Stomach (tissue), 4 donors: ENCODE results near the gene CTIF.

Source experiments
- EP300 ChIP-seq: sonication (generic); formaldehyde crosslinking; IDR thresholded peaks from one replicate; pipeline ENCODE4 v1.6.1; 2017; ENCODE audit warnings: antibody characterized with exemption
- POLR2A ChIP-seq, 4 donors: fragments of 450-650 bp; IDR thresholded peaks; one replicate each; pipeline ENCODE4 v1.6.1; 2016; ENCODE audit warnings: antibody characterized with exemption in 4 of 4, control low read depth in 2 of 4, mild to moderate bottlenecking in 1 of 4, moderate library complexity in 1 of 4
- POLR2AphosphoS5 ChIP-seq, 3 donors: sonication (generic); formaldehyde crosslinking; IDR thresholded peaks; one replicate each; pipeline ENCODE4 v1.6.1; 2016; ENCODE audit warnings: antibody characterized with exemption in 3 of 3
- TF ChIP-seq, protein P1 (sequence below), 7 experiments: fragments of 450-650 bp in 4 of 7; fragments of 200-600 bp in 3 of 7; sonication (generic) in 3 of 7; IDR thresholded peaks; one replicate each; pipeline ENCODE4 v1.5.1; 2016 to 2019; ENCODE audit warnings: antibody characterized with exemption in 7 of 7, control low read depth in 2 of 7, mild to moderate bottlenecking in 1 of 7

DNA sequence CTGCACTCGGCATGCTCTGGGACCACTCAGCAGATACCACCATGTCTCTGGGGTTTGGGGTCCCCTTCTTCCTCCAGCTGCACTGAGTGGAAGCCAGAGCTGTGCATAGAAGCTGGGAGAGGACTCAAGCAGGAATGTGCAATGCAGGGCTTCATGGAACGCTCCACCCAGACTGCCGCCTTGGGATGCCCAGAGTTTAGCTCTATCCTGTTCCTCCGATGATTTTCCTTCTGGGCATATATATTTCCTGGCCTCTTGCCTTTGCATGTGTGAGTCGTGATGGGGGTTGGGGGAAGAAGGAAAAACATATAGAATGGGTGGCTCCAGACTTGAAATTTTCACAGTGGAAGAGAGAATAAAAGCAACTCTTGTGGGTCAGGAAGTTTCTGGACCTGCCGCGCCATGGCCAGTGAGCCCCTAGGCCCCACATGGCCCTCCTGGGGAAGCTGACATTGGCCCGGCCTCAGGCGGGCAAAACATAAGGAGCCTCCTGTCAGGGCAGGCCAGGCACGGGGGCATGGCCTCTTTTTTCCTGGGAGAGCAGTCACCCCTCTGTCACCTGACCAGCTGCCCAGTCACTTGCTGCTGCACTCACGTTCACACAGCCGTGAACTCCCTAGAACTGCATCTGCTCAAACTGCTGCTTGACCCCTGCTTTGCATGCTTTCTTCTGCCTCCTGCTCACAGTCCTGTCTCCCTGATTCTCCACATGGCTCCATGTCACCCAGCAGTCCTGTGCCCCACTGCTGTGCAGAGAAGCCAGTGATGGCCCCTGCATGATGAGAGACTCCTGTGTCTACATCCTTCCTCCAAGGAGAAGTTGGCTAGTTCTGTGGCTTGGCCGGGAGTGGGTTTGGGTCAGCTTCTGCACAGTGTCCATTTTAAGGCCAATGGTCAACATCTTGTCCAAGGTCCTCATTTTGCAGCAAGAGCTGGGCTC is 197.8 kb downstream of the CTIF start:
- TF ChIP-seq, protein P1, sequence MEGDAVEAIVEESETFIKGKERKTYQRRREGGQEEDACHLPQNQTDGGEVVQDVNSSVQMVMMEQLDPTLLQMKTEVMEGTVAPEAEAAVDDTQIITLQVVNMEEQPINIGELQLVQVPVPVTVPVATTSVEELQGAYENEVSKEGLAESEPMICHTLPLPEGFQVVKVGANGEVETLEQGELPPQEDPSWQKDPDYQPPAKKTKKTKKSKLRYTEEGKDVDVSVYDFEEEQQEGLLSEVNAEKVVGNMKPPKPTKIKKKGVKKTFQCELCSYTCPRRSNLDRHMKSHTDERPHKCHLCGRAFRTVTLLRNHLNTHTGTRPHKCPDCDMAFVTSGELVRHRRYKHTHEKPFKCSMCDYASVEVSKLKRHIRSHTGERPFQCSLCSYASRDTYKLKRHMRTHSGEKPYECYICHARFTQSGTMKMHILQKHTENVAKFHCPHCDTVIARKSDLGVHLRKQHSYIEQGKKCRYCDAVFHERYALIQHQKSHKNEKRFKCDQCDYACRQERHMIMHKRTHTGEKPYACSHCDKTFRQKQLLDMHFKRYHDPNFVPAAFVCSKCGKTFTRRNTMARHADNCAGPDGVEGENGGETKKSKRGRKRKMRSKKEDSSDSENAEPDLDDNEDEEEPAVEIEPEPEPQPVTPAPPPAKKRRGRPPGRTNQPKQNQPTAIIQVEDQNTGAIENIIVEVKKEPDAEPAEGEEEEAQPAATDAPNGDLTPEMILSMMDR (IDR thresholded peaks at IDR 0.05) = no peak
- TF ChIP-seq POLR2A (IDR thresholded peaks at IDR 0.05) (no peak), EP300 (no peak), POLR2AphosphoS5 (IDR thresholded peaks at IDR 0.05) (no peak)
